ENCODE data around the gene ALDH1A2. TPM values are rescaled to one million over a fixed set of nuclear protein-coding genes. Genes with fewer than 3 reads are reported as not detected.

ALDH1A2 gene
- total RNA-seq, 1 donor from 2014 or later = 30.8 TPM

DNA sequence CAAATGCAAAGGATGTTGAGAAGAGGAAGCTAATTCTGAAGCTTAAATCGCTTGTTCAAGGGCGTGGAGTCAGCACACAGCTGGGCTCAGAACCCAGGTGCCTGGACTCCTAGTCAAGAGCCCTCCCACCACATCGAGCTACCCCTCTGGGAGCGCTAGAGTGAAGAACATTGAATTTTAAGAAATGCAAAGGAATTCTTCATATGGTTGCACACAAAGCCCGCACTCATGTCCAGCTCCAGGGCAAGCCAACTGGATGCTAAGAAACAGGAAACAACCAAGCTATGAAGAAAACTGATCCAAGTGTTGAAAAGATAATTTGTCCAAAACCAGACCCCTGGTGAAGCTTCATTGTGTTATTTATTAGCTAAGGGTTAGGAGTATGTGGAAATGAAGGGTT is 122.3 kb downstream of the ALDH1A2 start:
- Mint-ChIP-seq H3K27me3 (ENCODE audit: insufficient read depth, low read depth) (peaks cover 2% of the 10 kb centered on the region), H3K27ac (no peak overlapping the region)

DNA sequence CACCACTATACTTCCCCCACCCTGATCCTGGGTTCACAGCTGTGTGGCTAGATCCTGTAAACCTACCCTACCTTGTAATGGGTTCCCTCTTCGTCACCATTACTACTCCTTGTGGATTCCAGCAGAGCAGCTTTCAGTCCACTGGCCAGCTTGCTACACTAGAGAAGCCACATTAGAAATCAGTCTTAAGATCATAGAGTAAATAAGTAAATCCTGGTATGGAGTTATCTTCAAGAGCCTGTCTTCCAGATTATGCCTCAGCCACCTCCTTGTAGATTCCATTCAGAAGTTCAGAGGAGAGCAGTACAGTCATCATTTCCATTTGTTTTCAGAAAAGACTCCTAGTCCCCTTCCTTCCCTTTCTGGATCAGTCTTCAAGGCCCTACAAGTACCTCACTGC is 123.7 kb downstream of the ALDH1A2 start:
- peaks cover 2% of the 10 kb centered on the region for H3K9me3 Mint-ChIP-seq
- Histone ChIP-seq H3K9ac (no peak overlapping the region), H3K79me2 (ENCODE audit: low read depth) (no peaks in the 10 kb centered on the region), H3K36me3 (no peaks in the 10 kb centered on the region), H3K27ac (no peak overlapping the region), H4K20me1 (ENCODE audit: low read depth) (no peaks in the 10 kb centered on the region), H3F3A (ENCODE audit: low read depth) (no peaks in the 10 kb centered on the region), H3K4me1 (no peaks in the 10 kb centered on the region), H3K27me3 (no peaks in the 10 kb centered on the region), H2AFZ (replicated peaks) (no peak overlapping the region), H3K4me3 (no peak overlapping the region), H3K4me2 (no peak overlapping the region), H3K9me3 (ENCODE audit: low read depth) (no peaks in the 10 kb centered on the region)
- H3K27me3 Mint-ChIP-seq (ENCODE audit: insufficient read depth, low read depth) = peaks cover 2% of the 10 kb centered on the region
- H3K36me3 Mint-ChIP-seq = no peaks in the 10 kb centered on the region
- TF ChIP-seq EZH2phosphoT487 (IDR thresholded peaks at IDR 0.05) = no peak
- TF ChIP-seq, protein P1, sequence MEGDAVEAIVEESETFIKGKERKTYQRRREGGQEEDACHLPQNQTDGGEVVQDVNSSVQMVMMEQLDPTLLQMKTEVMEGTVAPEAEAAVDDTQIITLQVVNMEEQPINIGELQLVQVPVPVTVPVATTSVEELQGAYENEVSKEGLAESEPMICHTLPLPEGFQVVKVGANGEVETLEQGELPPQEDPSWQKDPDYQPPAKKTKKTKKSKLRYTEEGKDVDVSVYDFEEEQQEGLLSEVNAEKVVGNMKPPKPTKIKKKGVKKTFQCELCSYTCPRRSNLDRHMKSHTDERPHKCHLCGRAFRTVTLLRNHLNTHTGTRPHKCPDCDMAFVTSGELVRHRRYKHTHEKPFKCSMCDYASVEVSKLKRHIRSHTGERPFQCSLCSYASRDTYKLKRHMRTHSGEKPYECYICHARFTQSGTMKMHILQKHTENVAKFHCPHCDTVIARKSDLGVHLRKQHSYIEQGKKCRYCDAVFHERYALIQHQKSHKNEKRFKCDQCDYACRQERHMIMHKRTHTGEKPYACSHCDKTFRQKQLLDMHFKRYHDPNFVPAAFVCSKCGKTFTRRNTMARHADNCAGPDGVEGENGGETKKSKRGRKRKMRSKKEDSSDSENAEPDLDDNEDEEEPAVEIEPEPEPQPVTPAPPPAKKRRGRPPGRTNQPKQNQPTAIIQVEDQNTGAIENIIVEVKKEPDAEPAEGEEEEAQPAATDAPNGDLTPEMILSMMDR (IDR thresholded peaks at IDR 0.05) = no peak
- TF ChIP-seq EZH2 (IDR thresholded peaks at IDR 0.05) = no peak
- no peak for DNase-seq (ENCODE audit: low spot score)
- no peak overlapping the region for H3K27ac Mint-ChIP-seq
- H3K4me3 Mint-ChIP-seq = no peak overlapping the region
- no peaks in the 10 kb centered on the region for H3K4me1 Mint-ChIP-seq

More for the DNA sequence above, 122.3 kb downstream of the ALDH1A2 start:
- no peaks in the 10 kb centered on the region for H3F3A ChIP-seq (ENCODE audit: low read depth)
- no peak overlapping the region for H3K9ac ChIP-seq
- H3K27ac ChIP-seq = no peak overlapping the region
- no peaks in the 10 kb centered on the region for H3K4me1 ChIP-seq
- no peaks in the 10 kb centered on the region for H3K4me1 Mint-ChIP-seq
- no peak for DNase-seq (ENCODE audit: low spot score)
- no peaks in the 10 kb centered on the region for H3K36me3 Mint-ChIP-seq
- H3K9me3 Mint-ChIP-seq = no peaks in the 10 kb centered on the region
- H3K27me3 ChIP-seq = no peaks in the 10 kb centered on the region
- H3K79me2 ChIP-seq (ENCODE audit: low read depth) = no peaks in the 10 kb centered on the region
- H3K4me3 Mint-ChIP-seq = no peak overlapping the region
- no peaks in the 10 kb centered on the region for H3K36me3 ChIP-seq
- no peak overlapping the region for H3K4me2 ChIP-seq
- H3K9me3 ChIP-seq (ENCODE audit: low read depth) = no peaks in the 10 kb centered on the region
- TF ChIP-seq EZH2phosphoT487 (IDR thresholded peaks at IDR 0.05) (no peak), EZH2 (IDR thresholded peaks at IDR 0.05) (no peak)
- TF ChIP-seq, protein P1 (IDR thresholded peaks at IDR 0.05) = no peak
- no peak overlapping the region for H2AFZ ChIP-seq (replicated peaks)
- H3K4me3 ChIP-seq = no peak overlapping the region
- H4K20me1 ChIP-seq (ENCODE audit: low read depth) = no peaks in the 10 kb centered on the region

DNA sequence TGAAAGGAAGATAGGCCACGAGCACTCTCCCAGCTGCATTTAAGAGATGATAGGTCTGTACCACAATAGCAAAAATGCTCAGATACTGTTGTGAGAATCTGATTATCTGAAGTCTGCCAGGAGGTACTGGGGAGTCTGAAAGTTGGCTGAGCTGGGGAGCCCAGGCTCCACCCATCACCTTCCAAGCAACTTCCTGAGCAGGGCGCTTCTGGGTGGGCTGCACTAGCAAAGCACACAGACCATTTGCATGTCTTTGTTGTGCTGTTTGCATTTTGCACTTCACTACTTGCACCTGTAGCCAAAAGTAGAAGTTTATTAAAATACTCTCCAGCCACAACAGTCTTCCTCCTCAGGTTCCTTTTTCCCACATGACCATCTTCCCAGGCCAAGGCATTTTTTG is 133.2 kb downstream of the ALDH1A2 start:
- no peak overlapping the region for H3K4me3 ChIP-seq
- H3K4me2 ChIP-seq = no peak overlapping the region
- peak overlapping the region; percentile 31 for H2AFZ ChIP-seq (replicated peaks)

More for the DNA sequence above, 133.2 kb downstream of the ALDH1A2 start:
- H3F3A ChIP-seq (ENCODE audit: low read depth) = no peaks in the 10 kb centered on the region
- H3K27me3 ChIP-seq = no peaks in the 10 kb centered on the region
- Mint-ChIP-seq H3K4me3 (no peak overlapping the region), H3K4me1 (no peaks in the 10 kb centered on the region), H3K9me3 (no peaks in the 10 kb centered on the region), H3K36me3 (no peaks in the 10 kb centered on the region), H3K27ac (no peak overlapping the region), H3K27me3 (ENCODE audit: insufficient read depth, low read depth) (no peaks in the 10 kb centered on the region)
- no peak overlapping the region for H3K9ac ChIP-seq
- H3K4me1 ChIP-seq = no peaks in the 10 kb centered on the region
- no peak for TF ChIP-seq EZH2phosphoT487 (IDR thresholded peaks at IDR 0.05)
- TF ChIP-seq EZH2 (IDR thresholded peaks at IDR 0.05) = no peak
- TF ChIP-seq, protein P1 (IDR thresholded peaks at IDR 0.05) = no peak
- DNase-seq (ENCODE audit: low spot score) = no peak
- no peaks in the 10 kb centered on the region for H3K79me2 ChIP-seq (ENCODE audit: low read depth)
- H3K27ac ChIP-seq = no peak overlapping the region
- no peaks in the 10 kb centered on the region for H3K36me3 ChIP-seq
- no peaks in the 10 kb centered on the region for H3K9me3 ChIP-seq (ENCODE audit: low read depth)
- H4K20me1 ChIP-seq (ENCODE audit: low read depth) = no peaks in the 10 kb centered on the region
